Measurements from ENCODE around the gene CSNK2A3.

CSNK2A3 gene

DNA sequence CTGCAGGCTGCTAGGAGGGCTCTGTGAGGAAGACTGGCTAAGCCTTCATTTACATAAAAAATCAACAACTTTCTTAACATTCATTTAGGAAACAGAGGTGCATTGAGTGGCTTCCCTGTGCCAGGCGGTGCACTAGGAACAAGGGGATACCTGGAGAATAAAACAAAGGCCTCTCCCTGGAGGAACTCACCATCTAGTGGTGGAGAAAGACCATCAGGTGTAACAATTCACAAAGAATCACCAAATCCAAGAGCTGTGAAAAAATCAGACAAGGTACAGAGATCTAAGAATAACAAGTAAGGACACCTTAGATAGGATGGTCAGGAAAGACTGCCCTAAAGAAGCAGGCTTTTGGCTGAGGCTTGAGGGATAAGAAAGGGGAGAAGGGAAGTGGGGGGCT, 40.3 kb downstream of the CSNK2A3 start:
- Histone ChIP-seq H3K27ac (ENCODE audit: low read length) (no peak overlapping the region), H3K4me1 (ENCODE audit: insufficient read depth, low read length) (no peaks in the 10 kb centered on the region)

DNA sequence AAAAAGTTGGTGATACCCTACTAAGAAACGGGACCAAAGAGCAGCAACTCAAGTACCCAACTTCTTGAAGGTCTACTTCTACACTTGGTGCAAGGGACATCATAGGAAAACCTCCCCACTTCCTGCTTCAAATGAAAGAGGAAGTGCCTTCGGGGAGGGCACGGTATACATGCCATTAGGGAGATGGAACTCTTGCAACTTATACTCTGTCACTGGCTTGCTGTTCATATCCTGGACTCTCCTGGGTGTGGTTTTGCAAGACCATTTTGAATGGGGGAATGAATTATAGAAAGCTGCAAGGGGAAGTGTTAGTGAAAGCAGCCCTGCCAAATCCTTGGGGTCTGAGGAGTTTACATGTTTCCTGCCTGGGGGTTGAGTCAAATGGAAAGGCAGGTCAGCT, 41.9 kb downstream of the CSNK2A3 start:
- H2AFZ ChIP-seq (ENCODE audit: low read depth, low read length): no peak overlapping the region

More for the DNA sequence above, 40.3 kb downstream of the CSNK2A3 start:
- DNase-seq (no peak), ATAC-seq (ENCODE audit: insufficient read depth, low read depth) (no peak)
- Histone ChIP-seq H3K9me3 (ENCODE audit: insufficient read depth, low read length, severe bottlenecking) (no peaks in the 10 kb centered on the region), H4K20me1 (ENCODE audit: insufficient read depth, low read length) (no peaks in the 10 kb centered on the region), H2AFZ (ENCODE audit: low read depth, low read length) (no peak overlapping the region), H3K4me2 (ENCODE audit: insufficient read depth, low read length) (no peak overlapping the region), H3K79me2 (ENCODE audit: insufficient read depth, low read length) (no peaks in the 10 kb centered on the region), H3K36me3 (ENCODE audit: insufficient read depth, low read length) (no peaks in the 10 kb centered on the region), H3K4me3 (ENCODE audit: low read depth in 1 of 2, low read length in 2 of 2) (no peak overlapping the region), H3K9ac (ENCODE audit: low read depth, low read length) (no peak overlapping the region), H3K27me3 (ENCODE audit: insufficient read depth, low read length, poor library complexity) (no peaks in the 10 kb centered on the region)
- TF ChIP-seq EZH2 (IDR thresholded peaks at IDR 0.05; ENCODE audit: borderline replicate concordance, low read depth, low read length, severe bottlenecking) (no peak), CTCF (IDR thresholded peaks at IDR 0.05; ENCODE audit: borderline replicate concordance, extremely low read depth, low read length, poor library complexity, severe bottlenecking) (no peak)

DNA sequence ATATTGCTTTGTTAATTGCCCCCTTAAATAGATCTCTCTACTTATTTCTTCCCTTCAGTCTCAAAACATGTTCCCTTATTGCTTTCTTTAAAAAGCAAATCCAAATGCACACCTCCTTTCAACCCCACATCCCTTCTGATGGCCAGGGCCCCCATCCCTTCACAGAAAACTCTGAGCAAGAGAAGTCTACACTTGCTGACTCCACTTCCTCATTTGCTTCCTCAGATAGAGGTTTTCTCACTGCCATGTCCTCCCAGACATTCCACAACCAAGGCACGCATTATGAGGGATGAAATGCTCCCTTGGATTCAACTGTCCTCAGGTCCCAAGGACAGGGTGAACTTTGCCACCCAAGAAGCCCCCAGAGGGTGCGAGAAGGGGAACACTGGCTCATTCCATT, 43.1 kb downstream of the CSNK2A3 start:
- no peaks in the 10 kb centered on the region for H3K36me3 ChIP-seq (ENCODE audit: insufficient read depth, low read length)
- H3K9me3 ChIP-seq (ENCODE audit: insufficient read depth, low read length, severe bottlenecking): no peaks in the 10 kb centered on the region
- no peak overlapping the region for H3K27ac ChIP-seq (ENCODE audit: low read length)
- no peak overlapping the region for H2AFZ ChIP-seq (ENCODE audit: low read depth, low read length)
- no peaks in the 10 kb centered on the region for H3K4me1 ChIP-seq (ENCODE audit: insufficient read depth, low read length)
- DNase-seq (no peak), ATAC-seq (ENCODE audit: insufficient read depth, low read depth) (no peak)
- no peaks in the 10 kb centered on the region for H3K79me2 ChIP-seq (ENCODE audit: insufficient read depth, low read length)
- no peak overlapping the region for H3K4me2 ChIP-seq (ENCODE audit: insufficient read depth, low read length)
- no peak overlapping the region for H3K4me3 ChIP-seq (ENCODE audit: low read depth in 1 of 2, low read length in 2 of 2)
- H3K9ac ChIP-seq (ENCODE audit: low read depth, low read length): no peak overlapping the region
- no peaks in the 10 kb centered on the region for H4K20me1 ChIP-seq (ENCODE audit: insufficient read depth, low read length)
- no peaks in the 10 kb centered on the region for H3K27me3 ChIP-seq (ENCODE audit: insufficient read depth, low read length, poor library complexity)
- no peak for TF ChIP-seq EZH2 (IDR thresholded peaks at IDR 0.05; ENCODE audit: borderline replicate concordance, low read depth, low read length, severe bottlenecking)
- no peak for TF ChIP-seq CTCF (IDR thresholded peaks at IDR 0.05; ENCODE audit: borderline replicate concordance, extremely low read depth, low read length, poor library complexity, severe bottlenecking)

More for the DNA sequence above, 41.9 kb downstream of the CSNK2A3 start:
- H4K20me1 ChIP-seq (ENCODE audit: insufficient read depth, low read length): no peaks in the 10 kb centered on the region
- no peak overlapping the region for H3K9ac ChIP-seq (ENCODE audit: low read depth, low read length)
- H3K4me3 ChIP-seq (ENCODE audit: low read depth in 1 of 2, low read length in 2 of 2): no peak overlapping the region
- ATAC-seq (ENCODE audit: insufficient read depth, low read depth) (peak; percentile 62), DNase-seq (peak; percentile 6)
- H3K27ac ChIP-seq (ENCODE audit: low read length): no peak overlapping the region
- no peaks in the 10 kb centered on the region for H3K36me3 ChIP-seq (ENCODE audit: insufficient read depth, low read length)
- no peak overlapping the region for H3K4me2 ChIP-seq (ENCODE audit: insufficient read depth, low read length)
- no peaks in the 10 kb centered on the region for H3K79me2 ChIP-seq (ENCODE audit: insufficient read depth, low read length)
- no peak for TF ChIP-seq EZH2 (IDR thresholded peaks at IDR 0.05; ENCODE audit: borderline replicate concordance, low read depth, low read length, severe bottlenecking)
- no peak for TF ChIP-seq CTCF (IDR thresholded peaks at IDR 0.05; ENCODE audit: borderline replicate concordance, extremely low read depth, low read length, poor library complexity, severe bottlenecking)
- H3K9me3 ChIP-seq (ENCODE audit: insufficient read depth, low read length, severe bottlenecking): no peaks in the 10 kb centered on the region
- H3K27me3 ChIP-seq (ENCODE audit: insufficient read depth, low read length, poor library complexity): no peaks in the 10 kb centered on the region
- no peaks in the 10 kb centered on the region for H3K4me1 ChIP-seq (ENCODE audit: insufficient read depth, low read length)

GRCh38 chr11:11308249-11308648, 44.8 kb downstream of the CSNK2A3 start:
- no peaks in the 10 kb centered on the region for H3K9me3 ChIP-seq (ENCODE audit: insufficient read depth, low read length, severe bottlenecking)
- no peak for ATAC-seq (ENCODE audit: insufficient read depth, low read depth)
- H3K27me3 ChIP-seq (ENCODE audit: insufficient read depth, low read length, poor library complexity): no peaks in the 10 kb centered on the region
- no peaks in the 10 kb centered on the region for H3K4me1 ChIP-seq (ENCODE audit: insufficient read depth, low read length)
- no peak for DNase-seq
- H4K20me1 ChIP-seq (ENCODE audit: insufficient read depth, low read length): no peaks in the 10 kb centered on the region
- H3K4me2 ChIP-seq (ENCODE audit: insufficient read depth, low read length): no peak overlapping the region
- H3K79me2 ChIP-seq (ENCODE audit: insufficient read depth, low read length): no peaks in the 10 kb centered on the region
- no peak overlapping the region for H2AFZ ChIP-seq (ENCODE audit: low read depth, low read length)
- H3K36me3 ChIP-seq (ENCODE audit: insufficient read depth, low read length): no peaks in the 10 kb centered on the region
- no peak for TF ChIP-seq CTCF (IDR thresholded peaks at IDR 0.05; ENCODE audit: borderline replicate concordance, extremely low read depth, low read length, poor library complexity, severe bottlenecking)
- no peak for TF ChIP-seq EZH2 (IDR thresholded peaks at IDR 0.05; ENCODE audit: borderline replicate concordance, low read depth, low read length, severe bottlenecking)
- no peak overlapping the region for H3K4me3 ChIP-seq (ENCODE audit: low read depth in 1 of 2, low read length in 2 of 2)
- H3K27ac ChIP-seq (ENCODE audit: low read length): no peak overlapping the region
- no peak overlapping the region for H3K9ac ChIP-seq (ENCODE audit: low read depth, low read length)

Measured in DND-41 (cell line).